ENCODE measurements around the gene MBTD1.
"Not testable (repeated sequence)": the region's sequence is repeated elsewhere in the genome, so short reads cannot be mapped to it uniquely, and the experiment has no call there.

The MBTD1 gene

GRCh38 chr17:51185763-51186332, 74.0 kb downstream of the MBTD1 start:
- DNase-seq: no peak

GRCh38 chr17:51184124-51184523, 75.7 kb downstream of the MBTD1 start:
- DNase-seq: no peak

- DNase-seq: no peak
Observed at GRCh38 chr17:51180486-51180885, 79.4 kb downstream of the MBTD1 start.

GRCh38 chr17:51172030-51172429, 87.8 kb downstream of the MBTD1 start:
- DNase-seq: not testable (repeated sequence)

- DNase-seq: no peak
Observed at GRCh38 chr17:51170736-51171135, 89.1 kb downstream of the MBTD1 start.

- no peak for DNase-seq
Observed at GRCh38 chr17:51169340-51169739, 90.5 kb downstream of the MBTD1 start.

- peak; percentile 82 for DNase-seq
Observed at GRCh38 chr17:51166987-51167931, 92.6 kb downstream of the MBTD1 start.

GRCh38 chr17:51166198-51166986, 93.5 kb downstream of the MBTD1 start, which contains the start of gene NME2:
NME2 (plus strand) TSS chr17:51166411; CDS start chr17:51166831, 420 bp downstream.
- peak; percentile 88 for DNase-seq

- DNase-seq: no peak
Observed at GRCh38 chr17:51165680-51166197, 94.1 kb downstream of the MBTD1 start.

- peak; percentile 19 for DNase-seq
Observed at GRCh38 chr17:51164911-51165679, 94.8 kb downstream of the MBTD1 start.

- no peak for DNase-seq
Observed at GRCh38 chr17:51161541-51161940, 98.3 kb downstream of the MBTD1 start.

- no peak for DNase-seq
Observed at GRCh38 chr17:51159604-51160003, 100.2 kb downstream of the MBTD1 start.

GRCh38 chr17:51155416-51155815, 104.4 kb downstream of the MBTD1 start:
- DNase-seq: no peak

- DNase-seq: no peak
Observed at GRCh38 chr17:51154176-51154575, 105.7 kb downstream of the MBTD1 start.

GRCh38 chr17:51153210-51154072, 106.4 kb downstream of the MBTD1 start, which contains the start of gene NME1:
NME1 (plus strand) TSS chr17:51153559; CDS start chr17:51155655, 2,096 bp downstream.
- peak; percentile 96 for DNase-seq

GRCh38 chr17:51152766-51153209, 107.1 kb downstream of the MBTD1 start:
- DNase-seq: no peak

- DNase-seq: no peak
Observed at GRCh38 chr17:51150932-51151331, 108.9 kb downstream of the MBTD1 start.

- no peak for DNase-seq
Observed at GRCh38 chr17:51149163-51149562, 110.7 kb downstream of the MBTD1 start.

- DNase-seq: no peak
Observed at GRCh38 chr17:51147650-51148049, 112.2 kb downstream of the MBTD1 start.

- DNase-seq: no peak
Observed at GRCh38 chr17:51144266-51145022, 115.4 kb downstream of the MBTD1 start.
